Testis (tissue), 3 donors: Measurements from ENCODE around the gene SULT1B1. TPM values are rescaled to one million over a fixed set of nuclear protein-coding genes. Genes with fewer than 3 reads are reported as not detected.

ENCODE experiments used
- DNase-seq: peaks from one replicate; pipeline ENCODE4 v3.0.0-alpha.2; 2019
- H3K27ac ChIP-seq, 2 donors: fragments of 200-600 bp; sonication (generic); one replicate each; pipeline ENCODE4 v1.5.1; 2019
- H3K27me3 ChIP-seq: fragments of 200-600 bp; sonication (generic); one replicate; pipeline ENCODE4 v1.5.1; 2019
- H3K36me3 ChIP-seq: fragments of 200-600 bp; sonication (generic); one replicate; pipeline ENCODE4 v1.5.1; 2017; ENCODE audit warnings: low read depth; ENCODE audit errors: missing control alignments
- H3K4me1 ChIP-seq: fragments of 200-600 bp; sonication (generic); one replicate; pipeline ENCODE4 v1.5.1; 2019
- H3K4me3 ChIP-seq, 2 donors: fragments of 200-600 bp; sonication (generic); one replicate each; pipeline ENCODE4 v1.5.1; 2017 to 2019
- H3K9me3 ChIP-seq: fragments of 200-600 bp; sonication (generic); one replicate; pipeline ENCODE4 v1.5.1; 2017
- POLR2A ChIP-seq: fragments of 450-650 bp; IDR thresholded peaks from one replicate; pipeline ENCODE4 v1.6.1; 2017; ENCODE audit warnings: antibody characterized with exemption, mild to moderate bottlenecking, moderate library complexity
- WGBS, 2 donors: methylation state at CpG; one replicate each; pipeline ENCODE4 v1.1.5; 2018; 5-methylcytosine and 5-hydroxymethylcytosine counted together
- intact Hi-C: fragments of 100-400 bp; cut with DNase I; formaldehyde crosslinking; loops from one replicate; pipeline ENCODE4 v1.15.1; 2023; ENCODE audit warnings: low total_unique reads
- polyA plus RNA-seq: library from polyadenylated mRNA; stranded (reverse); fragments of 350-450 nt; fragmentation: Illumina TruSeq; extraction: RNeasy Lipid Tissue Mini Kit (QIAGEN cat#74804); gene quantifications from one replicate; pipeline ENCODE4 v1.2.3, GENCODE V29; 2014; ENCODE audit warnings: low read depth, low replicate concordance; ENCODE audit not compliant: insufficient read depth
- total RNA-seq, 2 donors: library from RNA; depleted of rRNA; stranded (reverse); fragments of >200 nt; gene quantifications; one replicate each; pipeline ENCODE4 v1.2.3, GENCODE V29; 2016
- TF ChIP-seq, protein P1 (sequence below), 3 experiments: fragments of 450-650 bp in 2 of 3; fragments of 200-600 bp in 1 of 3; sonication (generic) in 1 of 3; IDR thresholded peaks; one replicate each; pipeline ENCODE4 v1.5.1; 2016 to 2019; ENCODE audit warnings: antibody characterized with exemption in 3 of 3, mild to moderate bottlenecking in 2 of 3, moderate library complexity in 1 of 3

Gene SULT1B1
- total and polyA plus RNA-seq, 3 donors from 2014 or later: 0.24 to 0.34 (median 0.31) TPM

DNA sequence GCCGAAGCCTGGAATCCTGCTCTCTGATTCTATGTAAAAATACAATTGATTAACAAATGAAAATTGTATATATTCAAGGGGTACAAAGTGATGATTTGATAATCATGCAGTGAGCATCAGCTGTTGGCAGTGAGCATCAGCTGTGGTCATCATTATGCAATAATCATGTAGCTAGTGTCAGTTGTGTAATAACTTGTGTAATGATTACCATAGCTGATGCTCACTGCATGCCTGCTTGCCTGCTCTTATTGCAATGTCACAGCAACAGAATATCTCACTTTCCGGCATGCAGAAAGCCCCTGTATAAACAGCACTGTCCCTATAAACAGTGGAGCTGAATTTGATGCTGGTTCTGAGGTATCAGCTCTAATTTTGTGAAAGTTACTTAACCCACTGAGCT is 46.8 kb downstream of the SULT1B1 start:
- no peak for DNase-seq
- 93 to 98% methylated on average over 2 of the region's 2 CpGs for WGBS, 2 donors
- H3K4me3 ChIP-seq: no peak overlapping the region

DNA sequence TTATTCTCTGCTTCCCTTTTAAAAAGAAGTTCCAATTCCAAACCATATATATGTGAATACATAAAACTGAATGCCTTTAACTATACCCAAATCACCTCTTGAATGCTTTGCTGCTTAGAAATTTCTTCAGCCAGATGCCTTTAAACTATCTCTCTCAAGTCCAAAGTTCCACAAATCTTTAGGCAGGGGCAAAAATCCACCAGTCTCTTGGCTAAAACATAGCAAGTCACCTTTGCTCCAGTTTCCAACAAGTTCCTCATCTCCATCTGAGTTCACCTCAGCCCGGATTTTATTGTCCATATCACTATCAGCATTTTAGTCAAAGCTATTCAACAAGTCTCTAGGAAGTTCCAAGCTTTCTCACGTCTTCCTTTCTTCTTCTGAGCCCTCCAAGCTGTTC is 49.8 kb downstream of the SULT1B1 start:
- Histone ChIP-seq H3K36me3 (no peaks in the 10 kb centered on the region), H3K4me3 (no peak overlapping the region)
- WGBS, 2 donors: 78 to 79% methylated on average over 2 of the region's 2 CpGs

More for the DNA sequence above, 46.8 kb downstream of the SULT1B1 start:
- no peak for TF ChIP-seq POLR2A
- TF ChIP-seq, protein P1, sequence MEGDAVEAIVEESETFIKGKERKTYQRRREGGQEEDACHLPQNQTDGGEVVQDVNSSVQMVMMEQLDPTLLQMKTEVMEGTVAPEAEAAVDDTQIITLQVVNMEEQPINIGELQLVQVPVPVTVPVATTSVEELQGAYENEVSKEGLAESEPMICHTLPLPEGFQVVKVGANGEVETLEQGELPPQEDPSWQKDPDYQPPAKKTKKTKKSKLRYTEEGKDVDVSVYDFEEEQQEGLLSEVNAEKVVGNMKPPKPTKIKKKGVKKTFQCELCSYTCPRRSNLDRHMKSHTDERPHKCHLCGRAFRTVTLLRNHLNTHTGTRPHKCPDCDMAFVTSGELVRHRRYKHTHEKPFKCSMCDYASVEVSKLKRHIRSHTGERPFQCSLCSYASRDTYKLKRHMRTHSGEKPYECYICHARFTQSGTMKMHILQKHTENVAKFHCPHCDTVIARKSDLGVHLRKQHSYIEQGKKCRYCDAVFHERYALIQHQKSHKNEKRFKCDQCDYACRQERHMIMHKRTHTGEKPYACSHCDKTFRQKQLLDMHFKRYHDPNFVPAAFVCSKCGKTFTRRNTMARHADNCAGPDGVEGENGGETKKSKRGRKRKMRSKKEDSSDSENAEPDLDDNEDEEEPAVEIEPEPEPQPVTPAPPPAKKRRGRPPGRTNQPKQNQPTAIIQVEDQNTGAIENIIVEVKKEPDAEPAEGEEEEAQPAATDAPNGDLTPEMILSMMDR (IDR thresholded peaks at IDR 0.05): no peak
- intact Hi-C loops: no loop called here
- H3K4me1 ChIP-seq: no peaks in the 10 kb centered on the region
- H3K27ac ChIP-seq: no peak overlapping the region
- H3K9me3 ChIP-seq: no peaks in the 10 kb centered on the region
- no peaks in the 10 kb centered on the region for H3K27me3 ChIP-seq
- no peaks in the 10 kb centered on the region for H3K36me3 ChIP-seq

DNA sequence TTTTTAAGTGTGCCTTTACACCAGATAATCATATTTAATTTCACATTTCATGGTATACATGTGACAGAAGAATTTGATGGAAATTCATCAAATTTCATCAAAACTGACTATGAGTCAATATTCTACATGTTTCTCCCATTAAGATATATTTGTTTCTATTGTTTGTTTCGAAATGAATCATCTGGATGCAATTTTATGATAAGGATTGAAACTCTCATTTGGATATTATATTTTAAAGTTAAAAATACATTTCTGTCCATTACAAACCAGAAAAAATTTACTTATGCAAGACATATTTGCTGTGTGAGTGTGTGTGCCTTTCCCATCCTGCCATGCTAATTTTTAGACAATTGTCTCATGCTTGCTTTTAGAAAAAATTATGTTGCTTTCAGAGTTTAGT is 52.2 kb downstream of the SULT1B1 start:
- Histone ChIP-seq H3K4me3 (no peak overlapping the region), H3K36me3 (no peaks in the 10 kb centered on the region), H3K4me1 (no peaks in the 10 kb centered on the region), H3K9me3 (no peaks in the 10 kb centered on the region), H3K27me3 (no peaks in the 10 kb centered on the region), H3K27ac (no peak overlapping the region)
- WGBS, 2 donors: 82 to 94% methylated on average over 1 of the region's 1 CpG
- TF ChIP-seq, protein P1 (IDR thresholded peaks at IDR 0.05): no peak
- TF ChIP-seq POLR2A: no peak
- intact Hi-C loops: no loop called here
- no peak for DNase-seq

More for the DNA sequence above, 49.8 kb downstream of the SULT1B1 start:
- no peaks in the 10 kb centered on the region for H3K9me3 ChIP-seq
- intact Hi-C loops: no loop called here
- no peaks in the 10 kb centered on the region for H3K4me1 ChIP-seq
- no peak overlapping the region for H3K27ac ChIP-seq
- DNase-seq: no peak
- no peaks in the 10 kb centered on the region for H3K27me3 ChIP-seq
- TF ChIP-seq, protein P1 (IDR thresholded peaks at IDR 0.05): no peak
- no peak for TF ChIP-seq POLR2A

DNA sequence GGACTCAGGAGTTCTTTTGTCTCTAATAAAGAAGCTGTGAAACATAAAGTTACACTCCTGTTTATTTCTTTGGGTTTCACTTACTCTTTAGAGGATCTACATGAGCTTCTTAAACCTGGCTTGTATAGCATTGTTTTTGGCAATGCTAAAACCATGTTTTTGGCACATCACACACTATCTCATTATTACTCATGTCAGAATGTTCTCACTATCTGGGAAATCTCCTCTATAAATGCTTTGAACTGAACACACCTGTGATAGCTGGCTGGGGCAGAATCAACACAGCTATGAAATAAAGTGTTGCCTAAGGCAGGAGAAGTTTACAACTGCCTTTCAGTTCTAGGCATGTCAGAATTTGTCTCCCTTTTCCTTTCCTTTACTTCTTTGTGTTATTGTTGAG is 52.6 kb downstream of the SULT1B1 start:
- Histone ChIP-seq H3K4me3 (no peak overlapping the region), H3K36me3 (no peaks in the 10 kb centered on the region), H3K4me1 (no peaks in the 10 kb centered on the region), H3K9me3 (no peaks in the 10 kb centered on the region), H3K27me3 (no peaks in the 10 kb centered on the region), H3K27ac (no peak overlapping the region)
- no peak for DNase-seq
- intact Hi-C loops: no loop called here
- TF ChIP-seq POLR2A: no peak
- TF ChIP-seq, protein P1 (IDR thresholded peaks at IDR 0.05): no peak

DNA sequence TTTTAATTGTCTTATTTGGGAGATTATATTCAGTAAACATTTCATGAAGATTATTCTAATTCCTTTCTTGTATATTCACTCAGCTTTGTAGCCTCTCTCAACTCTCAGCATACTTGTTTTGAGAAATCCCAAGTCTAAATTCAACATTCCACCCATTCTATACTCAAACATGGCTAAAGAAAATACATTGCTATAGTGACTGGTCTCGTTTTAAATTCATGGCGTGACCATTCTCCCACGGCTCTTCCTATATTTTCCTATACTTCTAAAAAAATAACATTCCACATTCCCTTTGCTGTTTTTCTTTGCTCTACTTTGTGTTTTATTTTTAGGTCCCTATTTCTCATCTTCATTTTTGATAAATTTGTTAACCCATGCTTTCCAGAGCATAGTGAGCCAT is 58.2 kb downstream of the SULT1B1 start:
- DNase-seq: no peak
- Histone ChIP-seq H3K27ac (no peak overlapping the region), H3K4me1 (no peaks in the 10 kb centered on the region), H3K4me3 (no peak overlapping the region), H3K36me3 (no peaks in the 10 kb centered on the region), H3K27me3 (no peaks in the 10 kb centered on the region), H3K9me3 (no peaks in the 10 kb centered on the region)
- WGBS, 2 donors: 89 to 91% methylated on average over 3 of the region's 3 CpGs
- intact Hi-C loops: no loop called here
- TF ChIP-seq, protein P1 (IDR thresholded peaks at IDR 0.05): no peak
- no peak for TF ChIP-seq POLR2A
